Suprapubic skin (tissue), 4 donors: Measurements from ENCODE around the gene SNX14.

Experiments used
- CTCF ChIP-seq, 2 donors: fragments of 200-600 bp in 1 of 2; fragments of 450-650 bp in 1 of 2; sonication (generic) in 1 of 2; IDR thresholded peaks; one replicate each; pipeline ENCODE4 v1.5.1; 2016 to 2019; ENCODE audit warnings: antibody characterized with exemption in 2 of 2, mild to moderate bottlenecking in 1 of 2, moderate library complexity in 1 of 2
- EP300 ChIP-seq: sonication (generic); formaldehyde crosslinking; IDR thresholded peaks from one replicate; pipeline ENCODE4 v1.6.1; 2017; ENCODE audit warnings: antibody characterized with exemption
- POLR2A ChIP-seq, 2 donors: fragments of 450-650 bp; IDR thresholded peaks; one replicate each; pipeline ENCODE4 v1.6.1; 2017; ENCODE audit warnings: antibody characterized with exemption in 2 of 2, mild to moderate bottlenecking in 2 of 2, moderate library complexity in 2 of 2
- POLR2AphosphoS5 ChIP-seq, 3 donors: sonication (generic); formaldehyde crosslinking; IDR thresholded peaks; one replicate each; pipeline ENCODE4 v1.6.1; 2017; ENCODE audit warnings: antibody characterized with exemption in 3 of 3

DNA sequence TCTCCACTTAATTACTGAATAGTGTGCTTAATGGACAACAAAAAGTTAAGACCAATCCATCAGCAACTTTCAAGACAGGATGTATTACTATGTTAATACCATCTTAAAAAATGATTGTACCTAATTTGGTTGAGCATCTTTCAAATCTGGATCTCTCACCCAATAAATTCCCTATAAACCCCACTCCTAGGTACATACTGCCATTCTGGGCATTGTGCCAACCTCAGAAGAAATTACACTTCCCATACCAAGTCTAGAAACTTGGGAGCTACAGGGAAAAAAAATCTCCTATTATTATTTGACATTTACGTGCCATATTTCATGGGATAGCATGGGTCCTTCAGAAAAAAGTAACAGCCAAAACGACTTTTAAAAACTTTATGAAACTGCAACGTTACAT lies 43.9 kb upstream of the SNX14 start:
- TF ChIP-seq CTCF (IDR thresholded peaks at IDR 0.05) (no peak), EP300 (no peak), POLR2AphosphoS5 (IDR thresholded peaks at IDR 0.05) (no peak), POLR2A (IDR thresholded peaks at IDR 0.05) (no peak)
